WTC11 (cell line): Measurements from ENCODE around the gene RASSF8.

Experiments used
- FOXJ3 ChIP-seq: sonication (generic); formaldehyde crosslinking; IDR thresholded peaks from 2 replicates; pipeline ENCODE4 v1.9.0; 2021; ENCODE audit warnings: missing genetic modification reagents, mild to moderate bottlenecking, borderline replicate concordance
- SP1 ChIP-seq: sonication (generic); formaldehyde crosslinking; conservative IDR thresholded peaks from 2 replicates; pipeline ENCODE4 v1.8.1; 2022; ENCODE audit warnings: missing genetic modification reagents
- ZNF232 ChIP-seq: sonication (generic); formaldehyde crosslinking; IDR thresholded peaks from 2 replicates; pipeline ENCODE4 v1.8.0; 2022; ENCODE audit warnings: mild to moderate bottlenecking, missing genetic modification reagents
- TF ChIP-seq, protein P1 (sequence below): fragments of 200-600 bp; IDR thresholded peaks from 2 replicates; pipeline ENCODE4 v1.8.0; 2022; ENCODE audit warnings: antibody characterized with exemption
- TF ChIP-seq, protein P2 (sequence below): sonication (generic); formaldehyde crosslinking; IDR thresholded peaks from 2 replicates; pipeline ENCODE4 v1.8.0; 2023; ENCODE audit warnings: missing genetic modification reagents
- TF ChIP-seq, protein P3 (sequence below): sonication (generic); formaldehyde crosslinking; conservative IDR thresholded peaks from 2 replicates; pipeline ENCODE4 v1.8.1; 2023; ENCODE audit warnings: mild to moderate bottlenecking, low read depth, missing genetic modification reagents, moderate library complexity
- TF ChIP-seq, protein P4 (sequence below): sonication (generic); formaldehyde crosslinking; IDR thresholded peaks from 2 replicates; pipeline ENCODE4 v1.8.1; 2022; ENCODE audit warnings: low read depth, missing genetic modification reagents, borderline replicate concordance

DNA sequence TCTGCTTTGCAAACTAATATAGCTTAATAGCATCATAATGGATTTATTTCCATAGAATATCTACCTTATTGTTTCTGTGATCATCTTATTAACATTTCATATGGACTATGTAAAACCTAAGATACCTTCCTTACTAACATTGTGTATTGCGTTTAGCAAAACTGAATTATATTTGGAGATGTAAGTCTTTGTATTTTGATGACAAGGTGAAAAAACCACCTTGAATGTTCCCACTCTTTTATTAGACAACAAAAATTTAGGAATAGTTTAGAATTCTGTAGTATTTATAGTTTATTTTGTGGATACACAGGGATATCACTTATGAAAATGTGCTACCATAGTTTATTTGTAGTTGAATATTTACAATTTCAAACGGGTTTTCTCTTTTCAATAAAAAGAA lies 32.0 kb downstream of the RASSF8 start:
- TF ChIP-seq ZNF232 (no peak), SP1 (CRISPR knock-in tag) (no peak), FOXJ3 (CRISPR knock-in tag) (no peak)
- TF ChIP-seq, protein P1, sequence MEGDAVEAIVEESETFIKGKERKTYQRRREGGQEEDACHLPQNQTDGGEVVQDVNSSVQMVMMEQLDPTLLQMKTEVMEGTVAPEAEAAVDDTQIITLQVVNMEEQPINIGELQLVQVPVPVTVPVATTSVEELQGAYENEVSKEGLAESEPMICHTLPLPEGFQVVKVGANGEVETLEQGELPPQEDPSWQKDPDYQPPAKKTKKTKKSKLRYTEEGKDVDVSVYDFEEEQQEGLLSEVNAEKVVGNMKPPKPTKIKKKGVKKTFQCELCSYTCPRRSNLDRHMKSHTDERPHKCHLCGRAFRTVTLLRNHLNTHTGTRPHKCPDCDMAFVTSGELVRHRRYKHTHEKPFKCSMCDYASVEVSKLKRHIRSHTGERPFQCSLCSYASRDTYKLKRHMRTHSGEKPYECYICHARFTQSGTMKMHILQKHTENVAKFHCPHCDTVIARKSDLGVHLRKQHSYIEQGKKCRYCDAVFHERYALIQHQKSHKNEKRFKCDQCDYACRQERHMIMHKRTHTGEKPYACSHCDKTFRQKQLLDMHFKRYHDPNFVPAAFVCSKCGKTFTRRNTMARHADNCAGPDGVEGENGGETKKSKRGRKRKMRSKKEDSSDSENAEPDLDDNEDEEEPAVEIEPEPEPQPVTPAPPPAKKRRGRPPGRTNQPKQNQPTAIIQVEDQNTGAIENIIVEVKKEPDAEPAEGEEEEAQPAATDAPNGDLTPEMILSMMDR, result no peak
- TF ChIP-seq, protein P2, sequence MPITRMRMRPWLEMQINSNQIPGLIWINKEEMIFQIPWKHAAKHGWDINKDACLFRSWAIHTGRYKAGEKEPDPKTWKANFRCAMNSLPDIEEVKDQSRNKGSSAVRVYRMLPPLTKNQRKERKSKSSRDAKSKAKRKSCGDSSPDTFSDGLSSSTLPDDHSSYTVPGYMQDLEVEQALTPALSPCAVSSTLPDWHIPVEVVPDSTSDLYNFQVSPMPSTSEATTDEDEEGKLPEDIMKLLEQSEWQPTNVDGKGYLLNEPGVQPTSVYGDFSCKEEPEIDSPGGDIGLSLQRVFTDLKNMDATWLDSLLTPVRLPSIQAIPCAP, result no peak
- TF ChIP-seq, protein P3, sequence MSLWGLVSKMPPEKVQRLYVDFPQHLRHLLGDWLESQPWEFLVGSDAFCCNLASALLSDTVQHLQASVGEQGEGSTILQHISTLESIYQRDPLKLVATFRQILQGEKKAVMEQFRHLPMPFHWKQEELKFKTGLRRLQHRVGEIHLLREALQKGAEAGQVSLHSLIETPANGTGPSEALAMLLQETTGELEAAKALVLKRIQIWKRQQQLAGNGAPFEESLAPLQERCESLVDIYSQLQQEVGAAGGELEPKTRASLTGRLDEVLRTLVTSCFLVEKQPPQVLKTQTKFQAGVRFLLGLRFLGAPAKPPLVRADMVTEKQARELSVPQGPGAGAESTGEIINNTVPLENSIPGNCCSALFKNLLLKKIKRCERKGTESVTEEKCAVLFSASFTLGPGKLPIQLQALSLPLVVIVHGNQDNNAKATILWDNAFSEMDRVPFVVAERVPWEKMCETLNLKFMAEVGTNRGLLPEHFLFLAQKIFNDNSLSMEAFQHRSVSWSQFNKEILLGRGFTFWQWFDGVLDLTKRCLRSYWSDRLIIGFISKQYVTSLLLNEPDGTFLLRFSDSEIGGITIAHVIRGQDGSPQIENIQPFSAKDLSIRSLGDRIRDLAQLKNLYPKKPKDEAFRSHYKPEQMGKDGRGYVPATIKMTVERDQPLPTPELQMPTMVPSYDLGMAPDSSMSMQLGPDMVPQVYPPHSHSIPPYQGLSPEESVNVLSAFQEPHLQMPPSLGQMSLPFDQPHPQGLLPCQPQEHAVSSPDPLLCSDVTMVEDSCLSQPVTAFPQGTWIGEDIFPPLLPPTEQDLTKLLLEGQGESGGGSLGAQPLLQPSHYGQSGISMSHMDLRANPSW (CRISPR knock-in tag), result no peak
- TF ChIP-seq, protein P4, sequence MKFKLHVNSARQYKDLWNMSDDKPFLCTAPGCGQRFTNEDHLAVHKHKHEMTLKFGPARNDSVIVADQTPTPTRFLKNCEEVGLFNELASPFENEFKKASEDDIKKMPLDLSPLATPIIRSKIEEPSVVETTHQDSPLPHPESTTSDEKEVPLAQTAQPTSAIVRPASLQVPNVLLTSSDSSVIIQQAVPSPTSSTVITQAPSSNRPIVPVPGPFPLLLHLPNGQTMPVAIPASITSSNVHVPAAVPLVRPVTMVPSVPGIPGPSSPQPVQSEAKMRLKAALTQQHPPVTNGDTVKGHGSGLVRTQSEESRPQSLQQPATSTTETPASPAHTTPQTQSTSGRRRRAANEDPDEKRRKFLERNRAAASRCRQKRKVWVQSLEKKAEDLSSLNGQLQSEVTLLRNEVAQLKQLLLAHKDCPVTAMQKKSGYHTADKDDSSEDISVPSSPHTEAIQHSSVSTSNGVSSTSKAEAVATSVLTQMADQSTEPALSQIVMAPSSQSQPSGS (CRISPR knock-in tag), result no peak
